ENCODE data around the gene FOXP1.

The FOXP1 gene

DNA sequence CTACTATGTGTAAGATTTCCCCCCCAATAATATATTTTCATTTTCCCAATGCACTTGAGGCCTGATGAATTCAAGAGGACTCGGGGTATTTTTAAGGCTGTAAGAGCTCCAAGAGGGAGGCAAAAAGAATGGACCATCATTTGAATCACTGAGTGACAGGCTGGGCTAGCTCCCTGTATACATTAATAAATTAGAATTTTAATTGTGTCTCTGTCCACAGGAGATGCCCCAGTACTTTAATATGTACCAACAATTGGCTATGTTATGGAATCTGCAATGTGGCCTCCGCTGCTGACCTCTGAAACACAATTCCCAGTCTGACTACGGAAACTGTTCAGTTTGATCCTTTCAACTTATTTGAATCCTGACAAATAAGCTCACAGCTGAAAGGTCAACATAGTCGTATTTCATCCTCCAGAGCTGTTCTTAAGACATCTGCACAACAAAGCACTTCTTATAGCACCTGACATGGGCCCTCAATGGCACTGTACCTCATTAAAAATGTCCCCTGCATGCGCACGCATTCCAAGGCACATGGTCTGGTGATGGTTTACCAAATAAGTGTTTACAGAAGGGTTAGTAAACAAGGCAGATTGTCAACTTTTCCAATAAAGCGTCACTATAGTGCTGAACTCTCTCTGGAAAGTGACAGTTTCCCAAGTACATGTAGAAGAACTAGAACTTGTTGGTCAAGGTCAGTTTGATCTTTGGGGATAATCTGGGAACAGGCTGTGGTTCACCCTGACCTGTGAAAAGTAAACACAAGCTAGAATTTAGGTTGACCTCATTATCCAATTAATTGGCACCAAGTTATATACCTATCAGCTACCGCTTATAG is 472.9 kb downstream of the FOXP1 start:
- ATAC-seq (replicated peaks; ENCODE audit: extremely low read depth, poor library complexity, severe bottlenecking) (no peak), DNase-seq (ENCODE audit: low spot score in 2 of 2) (no peak)
- Mint-ChIP-seq H3K4me3 (no peak overlapping the region), H3K9me3 (no peaks in the 10 kb centered on the region), H3K4me1 (peaks cover 43% of the 10 kb centered on the region), H3K36me3 (ENCODE audit: insufficient read depth) (peaks cover 50% of the 10 kb centered on the region), H3K27ac (ENCODE audit: low read depth) (no peak overlapping the region), H3K27me3 (no peaks in the 10 kb centered on the region)

DNA sequence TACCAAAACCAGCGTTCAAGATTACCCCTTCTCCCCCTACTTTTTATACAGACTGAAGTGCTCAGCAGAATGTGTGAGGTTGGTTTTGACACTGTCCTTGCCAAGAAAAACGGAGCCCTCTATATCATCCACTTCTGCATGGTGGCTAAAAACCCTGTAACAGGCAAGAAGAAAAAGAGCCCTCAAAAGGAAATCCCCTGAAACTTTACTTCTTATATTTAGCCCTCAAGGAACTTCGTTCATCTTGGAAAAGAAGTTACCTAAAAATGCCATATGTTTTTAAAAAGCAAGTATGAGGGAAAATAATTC is 473.6 kb downstream of the FOXP1 start:
- Mint-ChIP-seq H3K27ac (ENCODE audit: low read depth) (peak overlapping the region; percentile 51), H3K4me3 (no peak overlapping the region), H3K4me1 (peaks cover 47% of the 10 kb centered on the region), H3K36me3 (ENCODE audit: insufficient read depth) (peaks cover 50% of the 10 kb centered on the region), H3K9me3 (no peaks in the 10 kb centered on the region), H3K27me3 (no peaks in the 10 kb centered on the region)
- DNase-seq (ENCODE audit: low spot score in 2 of 2) (no peak), ATAC-seq (replicated peaks; ENCODE audit: extremely low read depth, poor library complexity, severe bottlenecking) (no peak)

DNA sequence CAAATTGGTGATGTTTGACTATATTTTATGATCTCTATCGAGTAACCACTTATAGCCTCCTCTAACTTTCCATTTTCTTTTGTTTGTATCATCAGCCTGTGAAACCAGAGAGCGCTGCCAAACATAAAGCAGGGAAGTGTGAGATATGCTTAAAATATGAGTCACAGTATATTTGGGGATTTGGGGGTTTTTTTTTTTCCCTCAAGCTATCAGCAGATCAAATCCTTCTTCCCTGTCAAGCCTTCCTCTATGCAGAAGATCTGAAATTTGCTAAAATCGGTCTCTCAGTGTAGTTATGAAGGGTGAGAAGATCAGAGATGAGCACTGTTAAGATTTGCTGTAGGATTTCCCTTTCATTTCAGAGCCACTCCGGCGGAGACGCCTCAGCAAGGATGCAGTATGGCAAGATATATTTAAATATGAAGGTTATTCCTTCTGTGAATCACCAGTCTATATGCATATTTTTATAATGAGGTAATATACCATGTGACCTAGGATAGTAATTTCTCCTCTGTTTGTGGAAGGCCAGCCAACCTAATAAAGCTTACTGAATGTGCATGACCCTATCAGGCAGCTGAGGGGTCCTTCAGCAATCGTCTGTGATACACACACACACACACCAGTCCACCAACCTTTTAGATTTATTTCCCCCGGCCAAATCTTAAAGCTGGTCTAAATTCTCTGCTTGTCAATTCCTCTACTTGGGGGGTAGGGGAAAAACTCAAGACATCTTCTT is 474.1 kb downstream of the FOXP1 start:
- no peak for DNase-seq (ENCODE audit: low spot score in 2 of 2)
- no peak overlapping the region for H3K4me3 Mint-ChIP-seq
- H3K36me3 Mint-ChIP-seq (ENCODE audit: insufficient read depth), result peaks cover 53% of the 10 kb centered on the region
- peaks cover 46% of the 10 kb centered on the region for H3K4me1 Mint-ChIP-seq
- ATAC-seq (replicated peaks; ENCODE audit: extremely low read depth, poor library complexity, severe bottlenecking), result no peak
- H3K27ac Mint-ChIP-seq (ENCODE audit: low read depth), result peak overlapping the region; percentile 51
- no peaks in the 10 kb centered on the region for H3K9me3 Mint-ChIP-seq
- H3K27me3 Mint-ChIP-seq, result no peaks in the 10 kb centered on the region

DNA sequence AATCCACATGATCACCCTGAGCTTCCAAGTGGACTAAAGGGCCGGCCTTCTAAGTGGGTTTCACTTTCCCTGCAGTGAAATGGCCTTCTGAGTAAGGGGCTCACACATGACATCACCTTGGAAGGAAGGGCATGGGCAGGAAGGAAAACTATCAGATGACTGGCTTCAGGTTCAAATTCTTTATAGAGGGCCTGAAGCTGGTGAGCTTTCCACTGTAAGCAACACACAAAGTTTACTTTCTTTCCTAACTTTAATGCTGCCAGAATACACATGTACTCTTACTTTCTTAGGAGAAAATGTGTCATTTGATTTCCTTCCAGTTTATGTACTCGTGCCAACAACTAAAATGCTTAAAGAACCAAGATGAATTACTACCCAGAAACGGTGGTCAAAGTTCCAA is 475.6 kb downstream of the FOXP1 start:
- ATAC-seq (replicated peaks; ENCODE audit: extremely low read depth, poor library complexity, severe bottlenecking), result no peak
- Mint-ChIP-seq H3K36me3 (ENCODE audit: insufficient read depth) (peaks cover 52% of the 10 kb centered on the region), H3K9me3 (no peaks in the 10 kb centered on the region), H3K4me3 (no peak overlapping the region), H3K27ac (ENCODE audit: low read depth) (no peak overlapping the region), H3K4me1 (peaks cover 46% of the 10 kb centered on the region), H3K27me3 (no peaks in the 10 kb centered on the region)
- DNase-seq (ENCODE audit: low spot score in 2 of 2), result no peak

DNA sequence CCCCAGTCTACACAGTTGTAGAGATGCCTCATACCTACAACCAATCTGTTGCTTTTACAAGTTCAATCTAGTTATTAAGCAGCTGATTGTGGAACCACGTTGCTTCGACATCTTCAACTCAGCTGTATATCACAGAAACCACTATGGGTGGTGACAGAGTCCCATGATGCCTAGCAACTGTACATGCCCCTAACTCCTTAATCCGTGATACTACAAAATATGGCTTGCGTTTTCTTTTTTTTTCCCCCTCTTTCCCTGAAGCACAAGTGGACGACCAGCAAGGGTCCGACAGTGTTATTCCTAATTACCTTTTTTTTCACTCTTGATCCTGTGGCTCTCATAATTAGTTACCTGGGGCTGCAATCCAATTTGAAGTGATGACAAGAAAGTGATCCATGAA is 478.6 kb downstream of the FOXP1 start:
- H3K9me3 Mint-ChIP-seq, result no peaks in the 10 kb centered on the region
- no peaks in the 10 kb centered on the region for H3K27me3 Mint-ChIP-seq
- H3K4me3 Mint-ChIP-seq, result no peak overlapping the region
- peak overlapping the region; percentile 38 for H3K27ac Mint-ChIP-seq (ENCODE audit: low read depth)
- peaks cover 32% of the 10 kb centered on the region for H3K36me3 Mint-ChIP-seq (ENCODE audit: insufficient read depth)
- ATAC-seq (replicated peaks; ENCODE audit: extremely low read depth, poor library complexity, severe bottlenecking) (no peak), DNase-seq (ENCODE audit: low spot score in 2 of 2) (no peak)
- peaks cover 61% of the 10 kb centered on the region for H3K4me1 Mint-ChIP-seq

DNA sequence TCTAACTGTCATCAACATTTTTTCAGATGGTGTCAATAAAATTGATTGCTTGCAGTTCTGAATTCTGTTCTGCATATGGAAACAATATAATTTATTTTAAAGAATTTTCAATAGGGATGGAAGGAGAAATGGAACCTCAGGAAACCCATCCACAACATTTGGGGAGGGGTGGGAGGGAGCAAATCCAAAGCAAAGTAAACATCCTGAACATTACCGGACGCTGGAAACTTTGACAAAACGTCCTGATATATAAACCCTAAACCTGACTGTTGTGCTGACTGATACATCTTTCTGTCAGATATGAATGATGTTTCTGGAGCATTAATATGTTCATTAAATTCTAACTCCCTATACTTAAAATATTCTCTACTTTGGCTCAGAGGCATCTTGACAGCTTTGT is 479.0 kb downstream of the FOXP1 start:
- peak overlapping the region; percentile 38 for H3K27ac Mint-ChIP-seq (ENCODE audit: low read depth)
- H3K36me3 Mint-ChIP-seq (ENCODE audit: insufficient read depth), result peaks cover 31% of the 10 kb centered on the region
- peaks cover 61% of the 10 kb centered on the region for H3K4me1 Mint-ChIP-seq
- H3K9me3 Mint-ChIP-seq, result no peaks in the 10 kb centered on the region
- no peak for ATAC-seq (replicated peaks; ENCODE audit: extremely low read depth, poor library complexity, severe bottlenecking)
- DNase-seq (ENCODE audit: low spot score in 2 of 2), result no peak
- H3K27me3 Mint-ChIP-seq, result no peaks in the 10 kb centered on the region
- H3K4me3 Mint-ChIP-seq, result no peak overlapping the region

DNA sequence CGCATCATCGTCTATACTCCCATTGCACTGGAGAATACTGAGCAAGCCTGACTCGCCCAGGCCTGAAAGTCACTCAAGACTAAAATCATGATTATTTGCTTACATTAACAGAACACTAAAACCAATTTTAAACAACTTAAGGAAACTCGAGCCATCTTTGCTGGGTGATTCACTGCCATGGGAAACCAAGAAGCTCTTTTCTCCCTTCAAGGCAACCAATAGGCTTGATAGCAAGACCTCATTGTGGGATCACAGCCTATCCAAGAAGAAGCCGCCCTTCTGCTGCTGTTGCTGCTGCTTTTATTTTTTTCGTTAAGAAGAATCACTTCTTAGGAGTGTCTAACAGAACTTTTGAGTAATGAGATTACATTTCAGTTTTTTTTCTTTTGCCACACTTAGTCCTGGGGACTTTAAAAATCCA is 479.4 kb downstream of the FOXP1 start:
- ATAC-seq (replicated peaks; ENCODE audit: extremely low read depth, poor library complexity, severe bottlenecking), result no peak
- H3K27ac Mint-ChIP-seq (ENCODE audit: low read depth), result no peak overlapping the region

DNA sequence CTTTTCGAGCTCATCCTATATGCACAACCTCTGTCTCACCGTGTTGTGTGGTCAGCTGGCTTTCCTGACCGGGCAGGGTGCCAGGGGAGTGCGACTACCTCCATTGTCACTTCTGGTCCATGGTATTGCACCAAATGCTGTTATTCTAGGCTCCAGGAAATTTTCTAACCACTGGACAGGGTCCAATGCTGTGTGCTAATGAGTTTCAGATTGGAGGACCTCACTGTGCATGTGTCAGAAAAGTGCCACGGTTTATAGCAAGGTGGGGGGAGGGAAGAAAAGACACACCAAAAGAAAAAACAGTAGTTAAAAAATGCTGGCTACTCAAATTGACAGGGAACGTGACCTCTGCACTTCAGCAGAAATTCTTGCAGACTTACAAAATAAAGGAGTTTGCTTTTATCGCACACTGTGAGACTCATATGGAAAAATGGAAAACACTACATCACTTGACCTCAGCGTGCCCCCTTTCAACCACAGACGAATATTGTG is 480.1 kb downstream of the FOXP1 start:
- DNase-seq (ENCODE audit: low spot score in 2 of 2), result no peak

More for the DNA sequence above, 479.4 kb downstream of the FOXP1 start:
- Mint-ChIP-seq H3K4me3 (no peak overlapping the region), H3K27me3 (no peaks in the 10 kb centered on the region), H3K36me3 (ENCODE audit: insufficient read depth) (peaks cover 29% of the 10 kb centered on the region), H3K4me1 (peaks cover 59% of the 10 kb centered on the region), H3K9me3 (no peaks in the 10 kb centered on the region)
- DNase-seq (ENCODE audit: low spot score in 2 of 2), result no peak

DNA sequence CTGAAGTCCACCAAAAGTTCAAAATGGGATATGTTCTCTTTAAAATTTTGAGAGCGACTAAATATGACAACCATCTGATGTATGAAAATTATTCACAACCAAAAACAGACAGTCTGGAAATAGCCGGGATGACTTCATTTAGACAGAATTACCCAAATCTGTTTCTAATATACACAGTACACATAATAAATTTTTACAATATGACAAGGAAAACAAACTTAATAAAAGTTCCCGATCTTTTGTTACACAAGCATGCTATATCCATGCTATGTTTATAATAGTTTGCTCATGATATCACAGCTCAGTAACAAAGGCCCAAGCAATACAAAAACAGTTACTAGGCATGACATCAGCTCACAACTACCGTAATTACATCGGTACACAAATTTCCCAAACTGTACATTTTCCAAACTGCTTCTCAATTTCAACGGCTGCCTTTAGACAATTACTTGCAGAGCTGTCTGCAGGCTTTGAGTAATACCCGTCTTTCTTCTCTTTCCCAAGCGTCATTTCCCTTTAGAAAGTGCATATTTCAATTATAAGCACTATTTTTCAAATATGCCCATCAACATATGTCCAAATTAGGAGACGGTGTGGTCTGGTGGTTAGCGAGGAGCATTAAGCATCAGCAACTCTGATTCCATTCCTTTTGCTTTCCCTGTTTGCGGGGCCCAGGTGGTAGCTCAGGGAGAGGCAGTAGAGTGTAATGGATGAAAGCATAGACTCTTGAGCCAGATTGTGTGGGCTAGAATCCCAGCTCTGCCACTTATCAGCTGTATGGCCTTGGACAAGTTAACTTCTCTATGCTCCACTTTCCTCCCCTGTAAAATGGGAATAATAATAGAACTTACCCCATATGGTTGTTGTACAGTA is 481.2 kb downstream of the FOXP1 start:
- Mint-ChIP-seq H3K9me3 (no peaks in the 10 kb centered on the region), H3K36me3 (ENCODE audit: insufficient read depth) (peaks cover 24% of the 10 kb centered on the region), H3K4me3 (no peak overlapping the region), H3K4me1 (peaks cover 61% of the 10 kb centered on the region), H3K27ac (ENCODE audit: low read depth) (no peak overlapping the region), H3K27me3 (no peaks in the 10 kb centered on the region)
- DNase-seq (ENCODE audit: low spot score in 2 of 2), result no peak
- no peak for ATAC-seq (replicated peaks; ENCODE audit: extremely low read depth, poor library complexity, severe bottlenecking)

More for the DNA sequence above, 480.1 kb downstream of the FOXP1 start:
- H3K9me3 Mint-ChIP-seq, result no peaks in the 10 kb centered on the region
- H3K36me3 Mint-ChIP-seq (ENCODE audit: insufficient read depth), result peaks cover 25% of the 10 kb centered on the region
- H3K27ac Mint-ChIP-seq (ENCODE audit: low read depth), result no peak overlapping the region
- H3K4me3 Mint-ChIP-seq, result no peak overlapping the region
- no peaks in the 10 kb centered on the region for H3K27me3 Mint-ChIP-seq
- peaks cover 57% of the 10 kb centered on the region for H3K4me1 Mint-ChIP-seq
- ATAC-seq (replicated peaks; ENCODE audit: extremely low read depth, poor library complexity, severe bottlenecking), result no peak

DNA sequence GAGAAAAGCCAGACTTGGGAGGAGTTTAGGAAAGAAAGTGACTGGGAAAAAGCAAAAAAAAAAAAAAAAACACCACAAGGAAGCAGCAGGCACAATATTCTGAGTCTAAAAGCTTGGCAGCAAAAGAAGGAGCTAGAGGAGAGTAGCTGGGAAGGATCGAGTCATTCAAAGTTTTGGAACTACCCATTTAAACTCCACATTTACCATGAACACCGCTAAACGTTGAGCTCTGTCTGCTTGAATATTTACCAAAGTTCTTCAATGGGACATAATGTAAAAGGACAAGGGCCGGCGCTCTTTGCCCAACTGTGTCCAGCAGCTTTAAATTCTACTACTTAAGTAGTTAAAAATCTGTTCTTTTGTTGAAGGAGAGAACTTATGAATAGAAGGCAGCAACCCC is 481.9 kb downstream of the FOXP1 start:
- H3K4me1 Mint-ChIP-seq, result peaks cover 67% of the 10 kb centered on the region
- H3K27ac Mint-ChIP-seq (ENCODE audit: low read depth), result peak overlapping the region; percentile 20
- no peaks in the 10 kb centered on the region for H3K9me3 Mint-ChIP-seq
- no peaks in the 10 kb centered on the region for H3K27me3 Mint-ChIP-seq
- peaks cover 26% of the 10 kb centered on the region for H3K36me3 Mint-ChIP-seq (ENCODE audit: insufficient read depth)
- ATAC-seq (replicated peaks; ENCODE audit: extremely low read depth, poor library complexity, severe bottlenecking) (no peak), DNase-seq (ENCODE audit: low spot score in 2 of 2) (no peak)
- no peak overlapping the region for H3K4me3 Mint-ChIP-seq

DNA sequence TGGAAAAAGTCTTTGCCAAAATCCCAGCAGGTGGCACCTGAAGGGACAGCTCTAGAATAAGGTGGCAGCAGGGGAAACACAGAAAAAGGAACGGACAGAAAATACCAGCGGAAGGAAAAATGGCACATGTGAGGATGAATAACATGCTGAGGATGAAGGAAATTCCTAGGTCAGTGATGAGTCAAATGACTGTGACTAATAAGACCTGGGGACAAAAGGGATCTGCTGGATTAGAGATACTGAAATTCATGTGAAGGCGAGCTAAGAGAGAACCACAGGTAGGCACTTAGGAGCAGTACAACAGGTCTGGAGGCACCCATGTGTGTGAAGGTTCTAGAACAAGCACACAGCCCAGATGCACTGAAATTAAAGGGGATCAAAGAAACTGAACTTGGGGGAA is 482.5 kb downstream of the FOXP1 start:
- Mint-ChIP-seq H3K4me3 (no peak overlapping the region), H3K9me3 (no peaks in the 10 kb centered on the region), H3K27me3 (no peaks in the 10 kb centered on the region), H3K4me1 (peaks cover 67% of the 10 kb centered on the region), H3K27ac (ENCODE audit: low read depth) (peak overlapping the region; percentile 20), H3K36me3 (ENCODE audit: insufficient read depth) (peaks cover 26% of the 10 kb centered on the region)
- no peak for DNase-seq (ENCODE audit: low spot score in 2 of 2)
- no peak for ATAC-seq (replicated peaks; ENCODE audit: extremely low read depth, poor library complexity, severe bottlenecking)

DNA sequence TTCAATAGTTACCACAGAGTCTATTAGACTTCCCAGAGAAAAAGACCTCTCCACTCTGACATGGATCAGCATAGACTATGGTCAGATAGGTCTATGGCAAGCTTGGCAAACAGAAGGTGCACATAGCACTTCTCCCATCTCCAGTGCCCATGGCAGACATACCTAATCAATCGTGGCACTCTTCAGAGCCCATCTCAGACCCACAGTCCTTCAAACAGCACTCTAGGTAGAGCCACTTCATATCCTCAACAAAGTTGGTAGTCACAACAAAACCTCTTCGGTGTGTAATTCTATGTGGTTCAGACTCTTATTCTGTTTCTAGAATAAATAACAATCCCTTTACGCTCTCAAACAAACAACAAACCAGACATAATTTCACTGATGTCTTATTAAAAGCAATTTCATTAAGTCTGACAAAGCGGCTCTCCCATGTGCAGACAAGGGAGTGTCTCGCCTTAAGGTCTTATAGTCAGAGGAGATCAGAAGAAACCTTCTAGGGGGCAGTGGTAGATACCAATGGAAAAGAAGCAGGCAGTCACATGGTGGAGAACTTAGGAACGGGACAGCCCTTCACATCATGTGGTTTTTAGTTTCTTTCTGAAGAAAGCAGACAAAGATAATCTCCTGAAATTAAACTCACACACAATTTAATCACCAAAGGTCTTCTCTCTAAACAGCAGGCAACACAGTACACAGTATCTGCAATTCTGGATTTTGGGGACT is 483.4 kb downstream of the FOXP1 start:
- Mint-ChIP-seq H3K27me3 (no peaks in the 10 kb centered on the region), H3K4me3 (no peak overlapping the region), H3K9me3 (no peaks in the 10 kb centered on the region), H3K4me1 (peaks cover 64% of the 10 kb centered on the region), H3K27ac (ENCODE audit: low read depth) (peak overlapping the region; percentile 20), H3K36me3 (ENCODE audit: insufficient read depth) (peaks cover 26% of the 10 kb centered on the region)
- no peak for DNase-seq (ENCODE audit: low spot score in 2 of 2)
- ATAC-seq (replicated peaks; ENCODE audit: extremely low read depth, poor library complexity, severe bottlenecking), result peak; percentile 36

Measured in central memory CD8-positive, alpha-beta T cell (primary cell).